ENCODE results near the gene SETDB2. TPM values are rescaled to one million over a fixed set of nuclear protein-coding genes. Genes with fewer than 3 reads are reported as not detected.

SETDB2 gene
- total and polyA plus RNA-seq, 10 of the 15 experiments (the other 5 are each of a cell fraction or from before 2014, with no cell fraction given), result 1.2 to 10.0 (median 7.4) TPM

- TF ChIP-seq, protein P1, sequence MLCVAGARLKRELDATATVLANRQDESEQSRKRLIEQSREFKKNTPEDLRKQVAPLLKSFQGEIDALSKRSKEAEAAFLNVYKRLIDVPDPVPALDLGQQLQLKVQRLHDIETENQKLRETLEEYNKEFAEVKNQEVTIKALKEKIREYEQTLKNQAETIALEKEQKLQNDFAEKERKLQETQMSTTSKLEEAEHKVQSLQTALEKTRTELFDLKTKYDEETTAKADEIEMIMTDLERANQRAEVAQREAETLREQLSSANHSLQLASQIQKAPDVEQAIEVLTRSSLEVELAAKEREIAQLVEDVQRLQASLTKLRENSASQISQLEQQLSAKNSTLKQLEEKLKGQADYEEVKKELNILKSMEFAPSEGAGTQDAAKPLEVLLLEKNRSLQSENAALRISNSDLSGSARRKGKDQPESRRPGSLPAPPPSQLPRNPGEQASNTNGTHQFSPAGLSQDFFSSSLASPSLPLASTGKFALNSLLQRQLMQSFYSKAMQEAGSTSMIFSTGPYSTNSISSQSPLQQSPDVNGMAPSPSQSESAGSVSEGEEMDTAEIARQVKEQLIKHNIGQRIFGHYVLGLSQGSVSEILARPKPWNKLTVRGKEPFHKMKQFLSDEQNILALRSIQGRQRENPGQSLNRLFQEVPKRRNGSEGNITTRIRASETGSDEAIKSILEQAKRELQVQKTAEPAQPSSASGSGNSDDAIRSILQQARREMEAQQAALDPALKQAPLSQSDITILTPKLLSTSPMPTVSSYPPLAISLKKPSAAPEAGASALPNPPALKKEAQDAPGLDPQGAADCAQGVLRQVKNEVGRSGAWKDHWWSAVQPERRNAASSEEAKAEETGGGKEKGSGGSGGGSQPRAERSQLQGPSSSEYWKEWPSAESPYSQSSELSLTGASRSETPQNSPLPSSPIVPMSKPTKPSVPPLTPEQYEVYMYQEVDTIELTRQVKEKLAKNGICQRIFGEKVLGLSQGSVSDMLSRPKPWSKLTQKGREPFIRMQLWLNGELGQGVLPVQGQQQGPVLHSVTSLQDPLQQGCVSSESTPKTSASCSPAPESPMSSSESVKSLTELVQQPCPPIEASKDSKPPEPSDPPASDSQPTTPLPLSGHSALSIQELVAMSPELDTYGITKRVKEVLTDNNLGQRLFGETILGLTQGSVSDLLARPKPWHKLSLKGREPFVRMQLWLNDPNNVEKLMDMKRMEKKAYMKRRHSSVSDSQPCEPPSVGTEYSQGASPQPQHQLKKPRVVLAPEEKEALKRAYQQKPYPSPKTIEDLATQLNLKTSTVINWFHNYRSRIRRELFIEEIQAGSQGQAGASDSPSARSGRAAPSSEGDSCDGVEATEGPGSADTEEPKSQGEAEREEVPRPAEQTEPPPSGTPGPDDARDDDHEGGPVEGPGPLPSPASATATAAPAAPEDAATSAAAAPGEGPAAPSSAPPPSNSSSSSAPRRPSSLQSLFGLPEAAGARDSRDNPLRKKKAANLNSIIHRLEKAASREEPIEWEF (IDR thresholded peaks at IDR 0.05; ENCODE audit: insufficient replicate concordance, low read depth, low read length), result no peak
- TF ChIP-seq SUPT20H (IDR thresholded peaks at IDR 0.05; ENCODE audit: borderline replicate concordance, control insufficient read depth, low read depth, low read length), result no peak
- TF ChIP-seq MTA2 (IDR thresholded peaks at IDR 0.05; ENCODE audit: low read depth), result no peak
- no peak for TF ChIP-seq ZBTB4 (CRISPR knock-in tag; IDR thresholded peaks at IDR 0.05)
- TF ChIP-seq PML (IDR thresholded peaks at IDR 0.05; ENCODE audit: low read length), result no peak
- no peak for TF ChIP-seq YBX1 (IDR thresholded peaks at IDR 0.05)
- no peak for TF ChIP-seq EZH2 (IDR thresholded peaks at IDR 0.05; ENCODE audit: borderline replicate concordance, control insufficient read depth, low read depth, low read length)
- TF ChIP-seq CBX5 (IDR thresholded peaks at IDR 0.05; ENCODE audit: low read depth), result no peak
- TF ChIP-seq FOXM1 (IDR thresholded peaks at IDR 0.05; ENCODE audit: low read depth, low read length), result no peak
- no peak for TF ChIP-seq ZNF217 (IDR thresholded peaks at IDR 0.05)
- TF ChIP-seq, protein P2, sequence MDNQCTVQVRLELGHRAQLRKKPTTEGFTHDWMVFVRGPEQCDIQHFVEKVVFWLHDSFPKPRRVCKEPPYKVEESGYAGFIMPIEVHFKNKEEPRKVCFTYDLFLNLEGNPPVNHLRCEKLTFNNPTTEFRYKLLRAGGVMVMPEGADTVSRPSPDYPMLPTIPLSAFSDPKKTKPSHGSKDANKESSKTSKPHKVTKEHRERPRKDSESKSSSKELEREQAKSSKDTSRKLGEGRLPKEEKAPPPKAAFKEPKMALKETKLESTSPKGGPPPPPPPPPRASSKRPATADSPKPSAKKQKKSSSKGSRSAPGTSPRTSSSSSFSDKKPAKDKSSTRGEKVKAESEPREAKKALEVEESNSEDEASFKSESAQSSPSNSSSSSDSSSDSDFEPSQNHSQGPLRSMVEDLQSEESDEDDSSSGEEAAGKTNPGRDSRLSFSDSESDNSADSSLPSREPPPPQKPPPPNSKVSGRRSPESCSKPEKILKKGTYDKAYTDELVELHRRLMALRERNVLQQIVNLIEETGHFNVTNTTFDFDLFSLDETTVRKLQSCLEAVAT (IDR thresholded peaks at IDR 0.05), result no peak
- no peak for TF ChIP-seq ZNF207 (IDR thresholded peaks at IDR 0.05; ENCODE audit: borderline replicate concordance)
- TF ChIP-seq, protein P3, sequence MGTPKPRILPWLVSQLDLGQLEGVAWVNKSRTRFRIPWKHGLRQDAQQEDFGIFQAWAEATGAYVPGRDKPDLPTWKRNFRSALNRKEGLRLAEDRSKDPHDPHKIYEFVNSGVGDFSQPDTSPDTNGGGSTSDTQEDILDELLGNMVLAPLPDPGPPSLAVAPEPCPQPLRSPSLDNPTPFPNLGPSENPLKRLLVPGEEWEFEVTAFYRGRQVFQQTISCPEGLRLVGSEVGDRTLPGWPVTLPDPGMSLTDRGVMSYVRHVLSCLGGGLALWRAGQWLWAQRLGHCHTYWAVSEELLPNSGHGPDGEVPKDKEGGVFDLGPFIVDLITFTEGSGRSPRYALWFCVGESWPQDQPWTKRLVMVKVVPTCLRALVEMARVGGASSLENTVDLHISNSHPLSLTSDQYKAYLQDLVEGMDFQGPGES (IDR thresholded peaks at IDR 0.05), result no peak
- no peak for TF ChIP-seq MXI1 (IDR thresholded peaks at IDR 0.05; ENCODE audit: low read depth, low read length)
Observed at GRCh38 chr13:49502954-49503353, 58.9 kb downstream of the SETDB2 start (continued).

All from GM12878 (cell line).